Measurements from ENCODE around the gene UBC. TPM values are rescaled to one million over a fixed set of nuclear protein-coding genes. Genes with fewer than 3 reads are reported as not detected.

The UBC gene
- total RNA-seq, 1 experiment from 2014 or later, result 523 TPM

- Histone ChIP-seq H3K79me2 (ENCODE audit: insufficient read depth, low read length) (no peaks in the 10 kb centered on the region), H2AFZ (ENCODE audit: low read length) (no peak overlapping the region), H4K8ac (replicated peaks; ENCODE audit: insufficient read length, low read depth, low read length) (no peak overlapping the region), H3K27ac (ENCODE audit: insufficient read length, low read depth, low read length) (no peak overlapping the region), H3K23me2 (ENCODE audit: insufficient read length, low read depth, low read length, poor library complexity, severe bottlenecking) (no peaks in the 10 kb centered on the region), H3K27me3 (ENCODE audit: insufficient read depth, low read length) (no peaks in the 10 kb centered on the region), H3K23ac (ENCODE audit: insufficient read length, low read depth, low read length) (no peak overlapping the region), H3K56ac (ENCODE audit: insufficient read length, low read depth, low read length) (no peak overlapping the region), H3K4me2 (ENCODE audit: insufficient read depth, insufficient read length, low read length) (no peak overlapping the region), H3K18ac (ENCODE audit: insufficient read length, low read depth, low read length) (no peak overlapping the region), H4K20me1 (ENCODE audit: control insufficient read depth, insufficient read depth, insufficient read length) (no peaks in the 10 kb centered on the region), H2BK120ac (ENCODE audit: low read depth, low read length, poor library complexity, severe bottlenecking) (no peak overlapping the region), H3K9ac (ENCODE audit: extremely low read depth, insufficient read length, low read length) (no peak overlapping the region), H3K4ac (ENCODE audit: low read depth, low read length) (no peak overlapping the region), H3K79me1 (ENCODE audit: insufficient read depth, low read depth, low read length, poor library complexity, severe bottlenecking) (no peaks in the 10 kb centered on the region), H2AK5ac (ENCODE audit: insufficient read length, low read length) (no peak overlapping the region), H2BK5ac (ENCODE audit: insufficient read length, low read length) (no peak overlapping the region), H2BK12ac (ENCODE audit: insufficient read length, low read depth, low read length) (no peak overlapping the region), H3K4me1 (ENCODE audit: insufficient read depth, low read length) (no peaks in the 10 kb centered on the region), H4K91ac (ENCODE audit: insufficient read length, low read depth, low read length) (no peak overlapping the region), H3K14ac (ENCODE audit: insufficient read depth, low read length) (no peak overlapping the region), H3K9me3 (ENCODE audit: control insufficient read depth, low read depth, low read length) (no peaks in the 10 kb centered on the region), H2BK20ac (ENCODE audit: low read depth, low read length, poor library complexity, severe bottlenecking) (no peak overlapping the region), H2BK15ac (ENCODE audit: low read depth, low read length) (peak overlapping the region; percentile 60; the same call in 1 of the 2 replicates), H4K5ac (ENCODE audit: insufficient read length, low read depth, low read length) (no peak overlapping the region), H3T11ph (ENCODE audit: low read length) (no peak overlapping the region)
- Mint-ChIP-seq H3K27ac (no peak overlapping the region), H3K9me3 (peaks cover 3 to 6% of the 10 kb centered on the region in 2 experiments; a peak in 3 of 5 replicates), H3K4me3 (no peak overlapping the region), H3K4me1 (peaks cover 11 to 13% of the 10 kb centered on the region in 2 experiments), H3K27me3 (ENCODE audit: low read depth) (peaks cover 9% of the 10 kb centered on the region), H3K36me3 (ENCODE audit: insufficient read depth in 1 of 3, low read depth in 3 of 3) (no peaks in the 10 kb centered on the region; a peak in 2 of 7 replicates)
- WGBS (ENCODE audit: extremely low coverage, insufficient read length, low lambda C conversion rate), result no CpG with 5 or more reads among the region's 9 CpGs
- TF ChIP-seq CTCF (conservative IDR thresholded peaks at IDR 0.05), result no peak
- no peak for DNase-seq
Observed at GRCh38 chr12:124929649-124930419, 15.4 kb upstream of the UBC start.

Measured in H9 (cell line).